GM19455 (cell line): ENCODE results near the gene C1QB.
"Not testable (repeated sequence)": the region's sequence is repeated elsewhere in the genome, so short reads cannot be mapped to it uniquely, and the experiment has no call there.

Experiments
- ATAC-seq: cut with Tn5 transposase; IDR thresholded peaks from one replicate; pipeline ENCODE4 v1.9.1; 2021; ENCODE audit not compliant: unreplicated experiment

Gene C1QB

GRCh38 chr1:22662318-22662717, 9.3 kb downstream of the C1QB start:
- no peak for ATAC-seq

DNA sequence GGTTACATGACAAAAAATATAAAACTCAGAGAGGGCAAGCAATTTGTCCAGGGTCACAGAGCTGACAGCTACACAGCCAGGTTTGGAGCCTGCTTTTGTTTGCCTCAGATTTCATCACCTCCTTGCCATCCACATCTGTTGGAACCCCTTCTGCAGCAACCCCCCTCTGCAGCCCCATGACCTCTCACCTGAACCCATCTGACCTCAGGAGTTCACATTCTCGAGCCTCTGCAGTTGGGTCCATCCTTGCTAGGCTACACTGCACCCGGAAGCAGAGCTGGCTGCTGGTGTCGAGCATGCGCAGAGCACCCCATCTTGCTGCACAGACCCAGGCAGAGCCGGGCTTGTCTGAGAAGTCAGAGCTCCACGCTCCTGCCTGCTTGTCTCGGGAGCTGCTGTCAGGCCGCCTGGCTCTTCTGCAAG, 10.0 kb downstream of the C1QB start:
- no peak for ATAC-seq

DNA sequence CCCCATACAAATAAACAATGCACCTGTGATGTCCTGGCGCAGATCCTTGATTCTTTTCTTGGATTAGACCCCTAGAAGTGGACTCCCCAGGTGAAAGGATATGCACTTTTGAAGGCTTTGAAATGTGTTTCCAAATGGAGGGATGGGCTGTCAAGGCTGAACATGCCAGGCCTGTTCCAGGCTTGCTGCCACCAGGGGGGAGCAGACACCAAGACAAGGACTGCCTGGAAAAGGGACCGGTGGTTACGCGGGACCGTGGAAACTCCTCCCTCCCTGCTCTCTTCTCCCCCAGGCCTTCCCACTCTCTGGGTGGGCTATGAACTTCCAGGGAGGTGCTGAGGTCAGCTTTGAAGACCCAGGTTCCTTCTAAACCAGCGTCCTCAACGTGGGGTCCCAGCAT, 12.7 kb downstream of the C1QB start:
- no peak for ATAC-seq

DNA sequence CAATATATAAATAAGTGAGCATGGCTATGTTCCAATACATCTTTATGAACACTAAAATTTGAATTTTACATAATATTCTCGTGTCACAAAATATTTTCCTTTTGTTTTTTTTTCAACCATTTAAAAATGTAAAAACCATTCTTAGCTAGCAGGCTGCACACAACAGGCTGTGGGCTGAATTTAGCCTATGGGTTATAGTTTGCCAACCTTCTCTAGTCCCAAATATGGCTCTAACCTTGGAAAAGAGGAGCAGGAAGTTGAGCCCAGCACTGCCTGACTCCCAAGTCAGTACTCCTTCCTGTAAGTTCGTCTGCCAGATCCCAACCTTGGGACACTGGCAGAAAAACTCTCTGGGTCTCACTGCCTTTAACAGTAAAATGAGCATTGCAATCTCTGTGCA, 13.4 kb downstream of the C1QB start:
- no peak for ATAC-seq

DNA sequence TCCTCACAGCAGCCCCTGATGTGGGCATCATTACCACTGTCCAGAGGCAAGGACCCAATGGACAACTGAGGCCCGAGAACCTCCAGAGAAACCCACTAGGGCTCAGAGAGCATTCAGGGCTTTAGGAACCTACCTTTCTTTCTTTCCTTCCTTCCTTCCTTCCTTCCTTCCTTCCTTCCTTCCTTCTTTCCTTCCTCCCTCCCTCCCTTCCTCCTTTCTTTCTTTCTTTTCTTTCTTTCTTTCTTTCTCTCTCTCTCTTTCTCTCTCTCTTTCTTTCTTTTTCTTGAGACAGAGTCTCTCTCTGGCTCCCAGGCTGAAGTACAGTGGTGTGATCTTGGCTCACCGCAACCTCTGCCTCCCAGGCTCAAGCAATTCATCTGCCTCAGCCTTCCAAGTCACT, 15.8 kb downstream of the C1QB start:
- not testable (repeated sequence) for ATAC-seq

DNA sequence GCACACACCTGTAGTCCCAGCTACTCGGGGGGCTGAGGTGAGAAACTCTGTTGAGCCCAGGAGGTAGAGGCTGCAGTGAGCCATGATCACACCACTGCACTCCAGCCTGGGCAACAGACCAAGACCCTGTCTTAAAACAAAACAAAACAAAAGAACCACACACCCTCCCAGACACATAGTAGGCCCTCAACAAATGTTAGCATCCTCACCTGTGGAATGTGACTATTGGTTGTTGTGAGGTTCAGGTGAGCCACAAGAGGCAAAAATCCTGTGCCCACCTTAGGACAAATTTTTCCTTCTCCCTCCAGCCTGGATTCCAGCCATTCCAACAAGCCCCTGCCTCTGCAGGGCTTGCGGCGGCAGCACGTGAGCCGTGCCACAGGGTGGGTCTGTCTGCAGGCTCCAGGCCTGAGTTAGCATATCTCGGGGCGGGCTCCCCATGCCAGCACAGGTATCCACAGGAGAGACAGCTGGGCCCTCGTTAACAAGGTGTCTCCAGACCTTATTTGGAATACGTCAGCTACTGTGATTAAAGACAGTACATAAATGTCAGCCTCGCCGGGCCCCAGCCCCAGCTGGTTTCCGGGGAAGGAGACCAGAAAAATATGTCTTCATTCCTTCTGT, 17.4 kb downstream of the C1QB start:
- no peak for ATAC-seq

GRCh38 chr1:22671999-22672398, 19.0 kb downstream of the C1QB start:
- no peak for ATAC-seq

DNA sequence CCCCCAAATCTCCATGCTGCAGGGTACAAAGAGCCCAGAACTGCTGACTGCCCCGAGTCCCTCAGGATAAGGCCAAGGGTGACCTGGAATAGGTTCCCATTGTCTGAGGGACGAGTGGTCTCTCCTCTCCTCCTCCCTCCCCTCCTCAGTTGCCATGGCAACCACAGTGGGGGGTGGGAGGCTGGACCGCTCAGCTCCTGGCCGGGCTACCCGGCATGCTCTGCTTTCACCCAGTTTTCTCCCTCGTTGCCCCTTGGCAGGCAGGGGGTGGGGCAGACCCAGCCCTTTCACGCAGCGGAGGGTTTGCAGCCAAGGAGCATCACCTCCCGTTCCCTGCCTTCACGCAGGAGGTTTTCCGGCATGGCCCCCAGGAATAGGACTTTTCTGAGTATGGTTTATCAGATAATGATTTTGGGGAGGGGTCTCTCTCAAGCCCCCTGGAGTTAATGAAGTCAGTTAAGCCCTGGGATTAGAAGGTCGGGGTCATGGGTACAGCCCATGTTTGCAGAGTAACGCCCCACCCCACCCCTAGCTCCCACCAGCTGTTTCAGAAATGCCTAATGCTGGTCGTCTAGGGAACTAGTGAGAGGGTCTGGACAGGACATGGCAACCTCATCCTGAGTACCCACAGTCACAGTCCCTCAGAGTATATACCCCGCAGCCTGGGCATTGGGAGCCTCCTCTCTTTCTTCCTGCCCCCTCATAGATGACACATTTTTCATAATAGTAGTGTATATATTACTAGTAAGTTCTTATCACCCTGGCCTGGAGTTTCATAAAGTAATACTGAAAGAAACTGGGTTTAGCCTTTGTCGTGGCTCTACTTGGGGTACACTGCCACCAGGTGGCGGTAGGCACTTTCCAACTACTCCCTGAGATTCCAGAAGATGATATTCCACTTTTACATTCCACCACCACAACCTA, 20.7 kb downstream of the C1QB start:
- no peak for ATAC-seq

DNA sequence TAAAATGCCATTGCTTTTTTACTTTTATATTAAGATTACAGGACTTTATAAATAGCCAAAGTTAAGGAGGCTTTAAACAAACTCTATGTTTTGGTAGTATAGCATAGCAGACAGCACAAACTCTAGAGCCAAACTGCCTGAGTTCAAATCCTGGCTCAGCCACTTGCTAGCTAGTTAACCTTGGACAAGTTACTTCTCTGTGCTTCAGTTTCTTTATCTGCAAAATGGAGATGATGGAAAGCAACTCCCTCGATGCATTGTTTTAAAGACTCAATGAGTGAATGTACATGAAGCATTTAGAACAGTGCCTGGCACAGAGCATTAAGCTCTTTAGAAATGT, 21.3 kb downstream of the C1QB start:
- ATAC-seq = no peak

DNA sequence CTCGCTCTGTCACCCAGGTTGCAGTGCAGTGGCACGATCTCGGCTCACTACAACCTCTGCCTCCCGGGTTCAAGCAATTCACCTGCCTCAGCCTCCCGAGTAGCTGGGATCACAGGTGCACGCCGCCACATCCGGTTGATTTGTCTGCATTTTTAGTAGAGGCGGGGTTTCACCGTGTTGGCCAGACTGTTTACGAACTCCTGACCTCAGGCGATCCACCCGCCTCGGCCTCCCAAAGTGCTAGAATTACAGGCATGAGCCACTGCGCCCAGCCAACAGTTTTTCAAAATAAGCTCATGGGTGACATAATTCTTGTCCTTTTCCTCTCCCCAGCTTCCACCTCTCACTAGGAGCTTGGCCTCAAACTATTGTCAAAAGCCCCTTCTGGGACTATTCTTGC, 23.1 kb downstream of the C1QB start:
- not testable (repeated sequence) for ATAC-seq

- no peak for ATAC-seq
These were observed 24.0 kb downstream of the C1QB start for GRCh38 chr1:22676916-22677583.

- no peak for ATAC-seq
These were observed 25.2 kb downstream of the C1QB start for GRCh38 chr1:22677931-22678896.

- no peak for ATAC-seq
These were observed 27.7 kb downstream of the C1QB start for GRCh38 chr1:22680726-22681125.

- ATAC-seq = no peak
These were observed 28.7 kb downstream of the C1QB start for GRCh38 chr1:22681556-22682276.

DNA sequence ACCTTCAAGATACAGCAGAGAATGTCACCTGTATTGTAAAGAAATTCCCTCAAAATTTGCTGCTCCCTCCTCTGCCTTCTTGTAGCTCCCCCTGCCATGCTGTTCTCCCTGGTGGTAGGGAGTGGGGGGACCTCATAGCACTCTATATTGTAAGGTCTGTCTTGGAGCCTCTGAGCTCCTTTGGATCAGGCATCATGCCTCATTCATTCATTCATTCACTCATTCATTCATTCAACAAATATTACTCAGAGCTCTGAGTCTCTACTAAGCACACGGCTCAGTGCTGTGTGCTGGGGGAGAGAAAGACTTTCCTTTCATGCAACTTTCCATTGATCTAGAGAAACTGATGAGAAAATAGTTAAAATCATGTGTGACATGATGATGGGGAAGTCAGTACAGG, 30.5 kb downstream of the C1QB start:
- ATAC-seq = no peak

DNA sequence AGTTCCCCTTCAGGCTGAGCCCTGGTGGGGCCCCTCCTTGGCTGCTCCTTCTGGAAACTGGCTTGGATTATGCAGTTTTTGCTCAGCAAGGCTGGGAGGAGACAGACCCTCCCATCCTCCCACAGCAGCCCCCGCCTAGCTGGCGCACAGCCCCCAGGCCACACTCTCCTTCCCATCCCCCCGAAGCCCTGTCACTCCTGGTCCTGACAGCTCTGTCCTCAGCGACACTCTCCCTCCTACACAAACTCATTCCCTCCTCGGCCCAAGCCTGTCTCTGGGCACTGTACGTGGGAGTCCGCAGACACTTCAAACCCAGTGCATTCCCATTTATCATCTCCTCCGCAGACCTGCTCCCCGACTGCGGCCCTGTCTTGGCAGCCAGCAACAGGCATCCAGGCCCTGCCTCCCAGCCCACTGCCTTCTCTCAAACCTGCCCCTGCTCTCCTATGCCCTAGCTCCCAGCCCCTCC, 32.6 kb downstream of the C1QB start:
- no peak for ATAC-seq

DNA sequence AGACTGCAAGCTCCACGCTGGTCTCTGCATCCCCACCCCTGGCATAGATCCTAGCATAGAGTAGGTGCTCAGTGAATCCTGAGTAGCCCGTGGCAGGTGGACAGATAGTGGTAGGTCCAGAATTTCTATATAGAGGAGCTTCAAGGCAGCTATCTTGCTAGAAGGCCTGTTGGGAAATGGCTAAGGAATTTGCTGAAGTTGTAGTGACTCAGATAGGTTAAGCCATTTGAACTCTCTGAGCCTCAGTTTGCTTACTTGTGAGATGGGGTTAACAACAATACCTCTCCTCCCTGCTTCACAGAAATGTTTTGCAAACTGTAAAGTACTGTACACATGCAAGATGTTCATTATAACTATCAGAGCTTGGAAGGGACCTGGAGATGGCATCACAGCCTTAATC, 34.2 kb downstream of the C1QB start:
- ATAC-seq = no peak

DNA sequence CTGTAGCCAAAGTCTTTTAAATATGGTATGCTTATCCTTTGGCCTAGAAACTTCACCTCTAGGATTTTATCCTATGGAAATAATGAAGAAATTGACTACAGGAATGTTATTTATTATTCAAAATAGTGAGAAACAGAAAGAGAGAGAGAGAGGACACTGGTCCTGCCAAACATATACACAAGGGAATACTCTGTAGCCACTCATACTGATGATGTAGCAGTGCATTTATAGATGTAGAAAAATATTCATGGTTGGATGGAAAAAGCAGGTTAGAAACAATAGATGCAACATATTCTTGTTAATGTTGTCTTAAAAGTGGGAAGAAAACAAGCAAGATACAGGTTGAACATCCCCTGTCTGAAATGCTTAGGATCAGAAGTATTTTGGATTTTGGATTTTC, 35.4 kb downstream of the C1QB start:
- ATAC-seq = no peak

GRCh38 chr1:22689505-22689904, 36.5 kb downstream of the C1QB start:
- ATAC-seq = no peak
